ENCODE data around the gene SCYGR7. TPM values are rescaled to one million over a fixed set of nuclear protein-coding genes. Genes with fewer than 3 reads are reported as not detected.

The SCYGR7 gene
- not detected in 2 replicates for total RNA-seq

GRCh38 chr2:227728035-227728434 is at the start of gene SCYGR7:
Gene SCYGR7, plus strand, starts transcription at chr2:227728335. Its CDS starts 0 bp downstream, at chr2:227728335.

GRCh38 chr2:227717687-227718567 is 10.2 kb upstream of the SCYGR7 start, which contains the start of gene SLC19A3:
Gene SLC19A3, minus strand, starts transcription at chr2:227718028. Its CDS starts 15,710 bp downstream, at chr2:227702318.

GRCh38 chr2:227724394-227725039 is 3.6 kb upstream of the SCYGR7 start, which contains the start of gene SCYGR6:
Gene SCYGR6, minus strand, starts transcription at chr2:227724757. Its CDS starts 0 bp downstream, at chr2:227724757.

GRCh38 chr2:227745594-227745993 is 17.5 kb downstream of the SCYGR7 start, which contains the start of gene SCYGR8:
Gene SCYGR8, plus strand, starts transcription at chr2:227745894. Its CDS starts 0 bp downstream, at chr2:227745894.

Small RNA genes lying within 50 kb of the gene (small RNA-seq; reads per million reads assigned to genes)
- gene RNA5SP121 (not detected), gene SNRPGP8 (not detected)

Other genes starting within 250 kb of the SCYGR7 start
- not detected in 2 replicates for gene SCYGR2, start 129.4 kb upstream of the SCYGR7 start, total RNA-seq
- gene SCYGR3, start 113.5 kb upstream of the SCYGR7 start, total RNA-seq = not detected in 2 replicates
- gene SCYGR4, start 110.8 kb upstream of the SCYGR7 start, total RNA-seq = not detected in 2 replicates
- gene SCYGR5, start 61.5 kb upstream of the SCYGR7 start, total RNA-seq = not detected in 2 replicates
- gene SLC19A3, start 10.3 kb upstream of the SCYGR7 start, total RNA-seq = not detected in 2 replicates
- gene SCYGR6, start 3.6 kb upstream of the SCYGR7 start, total RNA-seq = not detected in 2 replicates
- gene SCYGR8, start 17.6 kb downstream of the SCYGR7 start, total RNA-seq = not detected in 2 replicates
- not detected in 2 replicates for gene CCL20, start 85.5 kb downstream of the SCYGR7 start, total RNA-seq
- gene DAW1, start 143.3 kb downstream of the SCYGR7 start, total RNA-seq = not detected in 2 replicates